Brain microvascular endothelial cell (primary cell): ENCODE results near the gene CXCL3.
"Not testable (repeated sequence)": the region's sequence is repeated elsewhere in the genome, so short reads cannot be mapped to it uniquely, and the experiment has no call there.

Source experiments
- DNase-seq: peaks from one replicate; pipeline ENCODE4 v3.0.0-alpha.2; 2020
- H3K27ac ChIP-seq: fragments of 250-450 bp; sonication (Bioruptor Pico); 2 replicates; pipeline ENCODE4 v1.5.1; 2020; ENCODE audit warnings: mild to moderate bottlenecking, moderate library complexity
- H3K27me3 ChIP-seq: fragments of 250-450 bp; sonication (Bioruptor Pico); replicated peaks from 2 replicates; pipeline ENCODE4 v1.5.1; 2020; ENCODE audit warnings: mild to moderate bottlenecking
- H3K36me3 ChIP-seq: fragments of 250-450 bp; sonication (Bioruptor Pico); replicated peaks from 2 replicates; pipeline ENCODE4 v1.5.1; 2020; ENCODE audit warnings: mild to moderate bottlenecking
- H3K4me3 ChIP-seq: 2 replicates; pipeline ENCODE4 v1.5.1; 2011; ENCODE audit warnings: low read depth, mild to moderate bottlenecking, control low read depth, low read length, moderate library complexity
- CTCF ChIP-seq: IDR thresholded peaks from 2 replicates; pipeline ENCODE4 v1.5.1; 2011; ENCODE audit warnings: low read depth, mild to moderate bottlenecking, moderate library complexity, low read length, control low read depth, inconsistent platforms; ENCODE audit errors: missing control alignments
- in situ Hi-C: cut with HindIII; loops from 2 replicates; pipeline ENCODE4 v1.10.0; 2017; ENCODE audit warnings: low sequenced_read_pairs, low pct_ligation_motif_present

Gene CXCL3

GRCh38 chr4:74081035-74081434, 42.5 kb upstream of the CXCL3 start:
- H3K27me3 ChIP-seq: no peaks in the 10 kb centered on the region
- H3K4me3 ChIP-seq: no peak overlapping the region
- TF ChIP-seq CTCF: no peak
- H3K36me3 ChIP-seq: no peaks in the 10 kb centered on the region
- no peak overlapping the region for H3K27ac ChIP-seq
- in situ Hi-C loops: no loop called here
- DNase-seq: no peak

GRCh38 chr4:74080351-74080750, 41.9 kb upstream of the CXCL3 start:
- H3K36me3 ChIP-seq, DNase-seq: not testable (repeated sequence)

GRCh38 chr4:74079024-74079423, 40.5 kb upstream of the CXCL3 start:
- in situ Hi-C loops, H3K4me3 ChIP-seq, H3K27ac ChIP-seq: not testable (repeated sequence)

More at GRCh38 chr4:74080351-74080750, 41.9 kb upstream of the CXCL3 start:
- in situ Hi-C loops, H3K27me3 ChIP-seq, H3K27ac ChIP-seq, H3K4me3 ChIP-seq: not testable (repeated sequence)

GRCh38 chr4:74073358-74073757, 34.9 kb upstream of the CXCL3 start:
- Histone ChIP-seq H3K4me3 (no peak overlapping the region), H3K36me3 (no peaks in the 10 kb centered on the region), H3K27me3 (no peaks in the 10 kb centered on the region), H3K27ac (no peak overlapping the region)
- TF ChIP-seq CTCF: no peak
- in situ Hi-C loops: no loop called here
- DNase-seq: no peak

More at GRCh38 chr4:74079024-74079423, 40.5 kb upstream of the CXCL3 start:
- DNase-seq, H3K36me3 ChIP-seq, H3K27me3 ChIP-seq: not testable (repeated sequence)

- DNase-seq: no peak
- no peaks in the 10 kb centered on the region for H3K36me3 ChIP-seq
- H3K27me3 ChIP-seq: no peaks in the 10 kb centered on the region
- H3K4me3 ChIP-seq: no peak overlapping the region
- in situ Hi-C loops: no loop called here
- no peak overlapping the region for H3K27ac ChIP-seq
- no peak for TF ChIP-seq CTCF
Measured at GRCh38 chr4:74072739-74073138, 34.2 kb upstream of the CXCL3 start.

GRCh38 chr4:74067586-74067985, 29.1 kb upstream of the CXCL3 start:
- Histone ChIP-seq H3K27ac (no peak overlapping the region), H3K36me3 (no peaks in the 10 kb centered on the region), H3K4me3 (no peak overlapping the region), H3K27me3 (no peaks in the 10 kb centered on the region)
- no peak for DNase-seq
- TF ChIP-seq CTCF: no peak
- in situ Hi-C loops: no loop called here

GRCh38 chr4:74066232-74066631, 27.7 kb upstream of the CXCL3 start:
- H3K27me3 ChIP-seq: no peaks in the 10 kb centered on the region
- no peak for TF ChIP-seq CTCF
- no peak for DNase-seq
- no peak overlapping the region for H3K27ac ChIP-seq
- in situ Hi-C loops: no loop called here
- no peaks in the 10 kb centered on the region for H3K36me3 ChIP-seq
- H3K4me3 ChIP-seq: no peak overlapping the region
